Tibial artery (tissue), 4 donors: Measurements from ENCODE around the gene SDCCAG8.

Experiments
- DNase-seq, 2 donors: peaks; one replicate each; pipeline ENCODE4 v3.0.0-alpha.2; 2019
- H3K27ac ChIP-seq, 2 donors: fragments of 200-600 bp; sonication (generic) in 1 of 2; 1 replicate in 1 of 2; 2 replicates in 1 of 2; pipeline ENCODE4 v1.5.1; 2018 to 2019; ENCODE audit warnings: mild to moderate bottlenecking in 1 of 2
- H3K27me3 ChIP-seq, 2 donors: fragments of 200-600 bp; sonication (generic) in 1 of 2; one replicate each; pipeline versions ENCODE4 v1.5.1 to v1.6.0; 2016 to 2019
- H3K36me3 ChIP-seq, 3 donors: fragments of 200-600 bp; sonication (generic) in 2 of 3; one replicate each; pipeline ENCODE4 v1.5.1; 2016 to 2019; ENCODE audit warnings: mild to moderate bottlenecking in 2 of 3
- H3K4me1 ChIP-seq, 4 donors: fragments of 200-600 bp; sonication (generic) in 2 of 4; 1 replicate in 3 of 4; 2 replicates in 1 of 4; pipeline ENCODE4 v1.5.1; 2016 to 2019
- H3K4me3 ChIP-seq, 2 donors: fragments of 200-600 bp; sonication (generic) in 1 of 2; 1 replicate in 1 of 2; 2 replicates in 1 of 2; pipeline ENCODE4 v1.5.1; 2018 to 2019; ENCODE audit warnings: mild to moderate bottlenecking in 2 of 2
- H3K9me3 ChIP-seq, 3 donors: fragments of 200-600 bp; sonication (generic) in 1 of 3; one replicate each; pipeline ENCODE4 v1.5.1; 2016 to 2019
- CTCF ChIP-seq, 2 experiments: fragments of 200-600 bp in 1 of 2; fragments of 450-650 bp in 1 of 2; IDR thresholded peaks; one replicate each; pipeline ENCODE4 v1.5.1; 2017 to 2019; ENCODE audit warnings: antibody characterized with exemption in 2 of 2, mild to moderate bottlenecking in 1 of 2, moderate library complexity in 1 of 2
- intact Hi-C: fragments of 100-400 bp; cut with DNase I; formaldehyde crosslinking; loops from one replicate; pipeline ENCODE4 v1.15.0; 2023; ENCODE audit warnings: low total_unique reads

The SDCCAG8 gene

DNA sequence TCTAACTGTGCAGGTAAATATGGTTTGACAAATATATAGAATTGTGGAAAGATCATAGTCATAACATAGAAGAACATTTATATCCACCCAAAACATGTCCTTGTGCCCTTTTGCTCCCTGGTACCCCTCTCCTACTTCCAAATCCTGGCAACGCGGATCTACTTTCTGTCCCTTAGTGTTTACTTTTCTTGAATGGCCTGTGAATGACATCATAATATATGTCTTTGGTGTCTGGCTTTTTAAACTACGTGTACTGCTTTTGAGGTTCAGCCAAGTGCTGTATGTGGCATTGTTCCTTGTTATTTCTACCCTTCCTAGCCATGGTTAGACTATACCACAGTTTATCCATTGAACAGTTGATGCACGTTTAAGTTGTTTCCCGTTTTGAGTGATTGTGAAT is 155.6 kb downstream of the SDCCAG8 start:
- Histone ChIP-seq H3K4me1 (no peaks in the 10 kb centered on the region), H3K27me3 (no peaks in the 10 kb centered on the region), H3K9me3 (no peaks in the 10 kb centered on the region), H3K36me3 (peaks cover 5 to 12% (median 9%) of the 10 kb centered on the region in 3 donors), H3K27ac (no peak overlapping the region), H3K4me3 (no peak overlapping the region)
- intact Hi-C loops: no loop called here
- no peak for TF ChIP-seq CTCF (IDR thresholded peaks at IDR 0.05)
- DNase-seq: no peak

GRCh38 chr1:243413431-243414151 is 157.8 kb downstream of the SDCCAG8 start:
- no peak overlapping the region for H3K27ac ChIP-seq
- DNase-seq: no peak

GRCh38 chr1:243414152-243414494 is 158.3 kb downstream of the SDCCAG8 start:
- DNase-seq: no peak
- H3K27me3 ChIP-seq: no peaks in the 10 kb centered on the region
- H3K27ac ChIP-seq: no peak overlapping the region
- H3K4me3 ChIP-seq: no peak overlapping the region
- no peak for TF ChIP-seq CTCF (IDR thresholded peaks at IDR 0.05)
- intact Hi-C loops: no loop called here
- peaks cover 5 to 16% (median 9%) of the 10 kb centered on the region in 3 donors for H3K36me3 ChIP-seq
- H3K9me3 ChIP-seq: no peaks in the 10 kb centered on the region
- no peaks in the 10 kb centered on the region for H3K4me1 ChIP-seq

More at GRCh38 chr1:243413431-243414151, 157.8 kb downstream of the SDCCAG8 start:
- no peak overlapping the region for H3K4me3 ChIP-seq
- TF ChIP-seq CTCF (IDR thresholded peaks at IDR 0.05): no peak
- H3K9me3 ChIP-seq: no peaks in the 10 kb centered on the region
- H3K36me3 ChIP-seq: peaks cover 5 to 16% (median 9%) of the 10 kb centered on the region in 3 donors
- no peaks in the 10 kb centered on the region for H3K27me3 ChIP-seq
- intact Hi-C loops: no loop called here
- H3K4me1 ChIP-seq: no peaks in the 10 kb centered on the region

DNA sequence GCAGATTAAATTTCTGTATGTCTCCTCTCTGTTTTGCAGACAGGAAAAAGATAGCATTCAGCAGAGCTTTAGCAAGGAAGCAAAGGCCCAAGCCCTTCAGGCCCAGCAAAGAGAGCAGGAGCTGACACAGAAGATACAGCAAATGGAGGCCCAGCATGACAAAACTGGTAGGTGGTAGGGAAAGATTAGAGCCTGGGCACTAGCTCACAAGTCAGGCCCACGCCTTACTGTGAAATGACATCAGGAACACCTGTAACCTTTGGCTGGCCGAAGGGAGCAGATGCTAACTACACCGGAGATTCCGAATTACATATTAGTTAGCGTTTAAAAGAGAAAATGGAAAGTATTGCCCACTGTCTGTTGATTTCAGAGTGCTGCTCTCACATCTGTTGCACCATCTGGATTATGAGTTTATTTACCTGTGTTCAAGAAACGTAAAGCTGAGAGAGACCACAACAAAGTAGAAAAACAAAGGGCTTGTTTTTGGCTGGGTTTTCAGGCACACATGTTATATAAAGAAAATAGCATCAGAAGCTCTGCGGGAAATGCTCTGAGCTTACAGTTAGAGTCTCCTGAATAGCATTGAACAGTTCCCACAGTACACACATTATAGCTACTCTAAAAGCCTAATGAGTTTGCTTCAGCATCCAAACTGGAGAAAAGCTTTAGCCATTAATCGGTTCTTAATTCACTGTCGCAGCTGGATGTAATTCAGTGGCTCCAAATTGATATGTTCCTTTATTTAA is 160.0 kb downstream of the SDCCAG8 start:
- Histone ChIP-seq H3K4me3 (no peak overlapping the region), H3K9me3 (no peaks in the 10 kb centered on the region), H3K36me3 (peaks cover 5 to 16% (median 9%) of the 10 kb centered on the region in 3 donors), H3K27me3 (no peaks in the 10 kb centered on the region), H3K27ac (no peak overlapping the region), H3K4me1 (no peaks in the 10 kb centered on the region)
- no peak for DNase-seq
- intact Hi-C loops: no loop called here
- no peak for TF ChIP-seq CTCF (IDR thresholded peaks at IDR 0.05)

DNA sequence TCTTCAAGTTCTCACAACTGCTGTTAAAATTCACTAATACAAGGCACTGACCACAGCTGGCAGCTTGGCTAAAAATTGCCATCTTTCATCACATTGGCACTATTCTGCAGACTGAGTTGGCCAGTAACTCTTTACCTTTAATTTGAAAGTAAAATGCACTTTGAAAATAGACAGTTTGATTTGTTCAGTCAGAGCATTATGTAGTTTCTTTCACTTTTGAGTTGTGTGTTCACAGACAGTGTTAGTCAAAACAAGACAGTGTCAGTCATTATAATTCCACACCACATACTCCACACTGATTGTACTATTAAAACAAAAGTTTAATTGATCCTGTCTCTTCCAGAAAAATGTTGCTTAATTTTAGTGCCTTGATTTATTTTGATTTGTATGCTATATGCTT is 160.7 kb downstream of the SDCCAG8 start:
- Histone ChIP-seq H3K36me3 (peaks cover 5 to 16% (median 9%) of the 10 kb centered on the region in 3 donors), H3K27ac (no peak overlapping the region), H3K4me1 (no peaks in the 10 kb centered on the region), H3K27me3 (no peaks in the 10 kb centered on the region), H3K4me3 (no peak overlapping the region), H3K9me3 (no peaks in the 10 kb centered on the region)
- no peak for DNase-seq
- intact Hi-C loops: no loop called here
- TF ChIP-seq CTCF (IDR thresholded peaks at IDR 0.05): no peak
